GM18520 (cell line): ENCODE data around the gene PICK1.

ENCODE experiments used
- ATAC-seq: cut with Tn5 transposase; IDR thresholded peaks from one replicate; pipeline ENCODE4 v1.9.1; 2021; ENCODE audit not compliant: unreplicated experiment

The PICK1 gene

DNA sequence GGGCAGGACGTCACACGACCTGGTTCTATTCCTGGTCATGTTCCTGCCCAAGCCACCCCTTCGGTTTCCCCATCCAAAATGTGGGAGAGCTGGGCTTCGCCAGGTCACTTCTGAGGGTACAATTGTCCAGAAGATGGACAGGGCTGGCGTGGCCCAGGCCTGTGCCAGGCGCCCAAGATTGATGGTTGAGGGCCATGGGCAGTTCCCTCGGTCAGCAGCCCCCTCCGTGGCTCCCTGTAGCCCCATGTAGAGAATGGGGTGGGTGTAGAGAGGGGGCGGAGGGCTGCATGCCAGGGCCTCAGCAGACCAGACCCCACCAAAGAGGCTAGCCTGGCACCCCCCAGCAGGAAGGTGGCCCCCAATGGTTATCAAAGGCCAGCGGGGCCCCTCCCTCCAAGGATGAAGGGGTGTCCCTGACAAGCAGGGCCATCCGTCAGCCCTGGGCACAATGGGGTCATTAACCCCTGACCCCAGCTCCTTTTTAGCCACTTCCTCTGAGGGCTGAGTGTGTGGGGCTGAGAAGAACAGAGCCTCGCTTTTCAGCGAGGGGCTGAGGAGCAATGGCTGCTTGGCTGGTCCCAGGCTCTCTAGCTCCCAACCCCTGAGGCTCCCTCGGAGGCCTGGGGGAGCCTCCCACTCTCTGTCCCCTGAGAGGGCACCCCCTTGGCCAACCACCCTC, 11.0 kb upstream of the PICK1 start:
- no peak for ATAC-seq

DNA sequence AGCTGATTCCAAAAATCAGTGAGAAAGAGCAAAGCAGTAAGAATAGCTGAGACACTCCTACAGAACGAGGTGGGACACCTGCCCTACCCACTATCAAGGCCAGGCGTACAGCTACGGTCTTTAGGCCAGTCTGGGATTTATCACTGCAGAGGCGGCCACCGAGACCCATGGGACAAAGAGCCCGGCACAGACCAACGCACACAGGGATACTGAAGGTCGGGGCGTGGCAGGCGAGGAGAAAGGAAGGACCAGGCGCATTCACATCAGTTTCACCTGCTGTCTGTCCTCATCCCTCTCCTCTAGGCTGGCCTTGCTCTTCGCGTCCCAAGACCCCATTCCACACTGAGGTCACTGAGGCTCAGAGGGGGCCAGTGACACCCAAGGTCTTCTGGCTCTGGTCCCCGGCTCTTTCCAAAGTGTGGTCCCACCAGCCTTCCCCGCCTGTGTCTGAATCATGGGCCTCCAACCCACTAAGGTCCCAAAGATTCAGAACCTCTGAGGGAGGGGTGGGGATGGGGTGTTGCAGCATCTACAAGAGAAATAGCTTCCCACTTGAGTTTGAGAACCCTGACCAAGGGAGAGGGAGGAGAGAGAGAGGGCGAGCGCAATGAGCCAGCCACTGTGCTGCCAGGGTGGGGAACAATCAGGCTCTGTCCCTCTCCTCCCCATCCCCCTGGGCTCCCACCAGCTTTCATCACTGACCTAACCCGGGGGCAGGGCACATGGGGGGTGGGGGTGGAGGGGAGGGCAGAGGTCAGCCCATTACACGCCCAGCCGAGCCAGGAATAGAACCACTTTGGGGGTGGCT, 7.2 kb upstream of the PICK1 start:
- ATAC-seq = no peak

DNA sequence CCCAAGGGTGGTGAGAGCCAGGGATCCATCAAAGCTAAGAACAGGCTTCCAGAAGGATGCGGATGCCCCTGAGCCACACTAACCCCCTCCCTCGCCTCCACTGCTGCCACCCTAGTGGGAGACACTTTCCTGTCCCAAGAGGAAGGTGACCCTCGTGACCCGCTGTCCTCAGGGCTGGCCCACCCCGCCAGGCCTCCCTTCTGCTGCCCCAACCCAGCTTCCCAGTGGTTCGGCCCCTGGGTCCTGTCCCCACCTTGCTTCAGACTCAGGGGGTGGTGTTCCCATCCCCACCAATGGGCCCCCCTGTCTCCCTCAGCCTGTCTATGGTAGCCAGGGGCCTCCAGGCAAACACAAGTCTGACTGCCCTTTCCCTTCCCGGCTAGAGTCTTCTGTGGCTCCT, 6.5 kb upstream of the PICK1 start:
- ATAC-seq = no peak

DNA sequence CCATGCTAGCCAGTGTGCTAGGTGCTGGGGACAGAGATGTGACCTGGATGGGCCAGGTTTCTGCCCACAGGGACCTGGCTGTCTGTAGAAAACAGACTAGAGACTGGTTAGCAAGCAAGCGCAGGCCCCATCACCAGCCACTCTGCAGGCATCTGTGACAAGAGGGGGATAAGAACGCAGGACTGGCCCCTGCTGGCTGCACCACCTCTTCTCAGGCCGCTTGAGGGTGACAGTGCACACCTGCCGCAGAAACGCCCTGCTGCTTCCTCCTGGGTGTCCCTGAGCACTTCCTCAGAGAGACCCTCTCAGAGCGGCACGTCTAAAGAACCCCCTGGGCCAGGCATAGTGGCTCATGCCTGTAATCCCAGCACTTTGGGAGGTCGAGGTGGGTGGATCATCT, 5.9 kb upstream of the PICK1 start:
- ATAC-seq = no peak

DNA sequence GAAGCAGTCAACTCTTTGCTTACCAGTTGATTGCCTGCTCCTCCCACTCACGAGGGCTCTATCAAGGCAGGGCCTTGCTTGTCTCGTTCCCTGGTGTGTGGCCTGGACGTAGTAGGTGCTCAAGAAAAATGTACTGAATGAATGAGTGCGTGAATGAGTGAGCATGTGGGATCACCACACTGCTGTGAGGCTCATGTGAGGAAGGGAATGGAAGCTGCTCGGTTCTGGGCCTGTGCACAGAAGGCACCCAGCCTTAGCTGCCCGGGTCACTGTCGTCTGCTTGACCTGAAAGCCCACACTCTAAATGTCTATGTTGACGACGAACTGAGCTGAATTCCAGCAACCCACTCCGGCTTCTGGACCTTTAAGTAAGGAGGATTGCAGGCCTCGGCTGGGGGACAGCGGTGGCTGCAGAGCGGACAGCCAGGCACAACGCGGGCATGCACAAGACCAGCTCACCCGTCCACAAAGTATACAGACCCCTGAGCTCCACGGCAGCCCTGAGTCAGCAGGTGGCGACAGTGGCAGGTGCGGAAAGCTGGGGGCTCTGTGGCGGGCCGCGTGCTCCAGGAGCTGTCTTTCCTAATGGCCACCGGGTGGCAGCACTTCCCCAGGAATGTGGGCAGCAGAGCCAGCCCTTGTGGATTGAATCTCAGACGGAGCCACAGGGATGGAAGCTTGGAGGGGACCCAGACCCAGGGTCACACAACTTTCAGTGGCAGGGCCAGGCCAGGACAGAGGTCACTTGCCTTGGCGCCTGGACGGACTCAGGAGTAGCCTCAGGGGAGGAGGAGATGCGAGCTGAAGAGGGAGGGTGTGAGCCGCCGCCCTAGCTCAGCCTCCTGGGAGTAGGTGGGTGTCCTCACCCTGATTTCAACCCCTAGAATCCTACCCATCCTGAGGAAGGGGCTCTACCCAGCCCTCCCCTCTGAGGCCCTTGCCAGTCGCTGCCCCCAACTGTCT, 5.0 kb upstream of the PICK1 start:
- ATAC-seq = no peak

DNA sequence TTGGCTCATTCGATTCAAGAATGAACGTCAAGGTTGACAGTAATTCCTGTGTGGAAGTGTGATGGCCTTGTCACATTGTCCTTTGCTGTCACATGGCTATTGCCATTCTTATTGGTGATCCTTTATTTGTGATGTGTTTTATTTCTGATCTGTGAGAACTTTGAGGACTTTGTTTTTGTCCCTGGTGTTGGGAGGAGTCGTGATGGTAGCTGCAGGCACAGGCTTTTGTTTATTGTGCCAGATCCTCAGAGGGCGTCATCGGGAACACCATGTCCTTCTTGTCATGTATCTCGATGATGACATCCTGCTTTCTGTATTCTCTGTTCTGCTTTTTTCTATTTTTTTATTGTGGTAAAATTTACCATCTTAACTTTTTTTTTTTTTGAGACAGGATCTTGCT, 5.6 kb downstream of the PICK1 start:
- ATAC-seq = no peak

DNA sequence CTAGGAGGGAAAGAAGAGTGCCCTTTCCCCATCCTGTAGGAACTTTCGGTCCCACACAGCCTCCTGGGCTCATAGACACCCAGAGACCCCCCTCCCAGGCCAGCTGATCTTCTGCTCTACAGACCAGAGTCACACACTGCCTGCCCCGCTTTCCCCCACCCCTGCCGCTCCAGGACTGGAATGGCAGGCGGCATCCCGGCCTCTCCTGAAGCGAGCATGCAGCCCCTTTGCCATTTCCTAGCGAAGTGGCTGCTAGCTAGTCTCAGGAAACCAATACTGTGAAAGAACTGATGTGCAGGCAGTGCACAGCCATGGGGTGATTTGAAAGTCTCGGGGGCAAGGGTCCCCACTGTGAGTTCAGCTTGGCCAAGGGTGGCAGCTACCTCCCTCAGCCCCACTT, 8.3 kb downstream of the PICK1 start:
- ATAC-seq = no peak

DNA sequence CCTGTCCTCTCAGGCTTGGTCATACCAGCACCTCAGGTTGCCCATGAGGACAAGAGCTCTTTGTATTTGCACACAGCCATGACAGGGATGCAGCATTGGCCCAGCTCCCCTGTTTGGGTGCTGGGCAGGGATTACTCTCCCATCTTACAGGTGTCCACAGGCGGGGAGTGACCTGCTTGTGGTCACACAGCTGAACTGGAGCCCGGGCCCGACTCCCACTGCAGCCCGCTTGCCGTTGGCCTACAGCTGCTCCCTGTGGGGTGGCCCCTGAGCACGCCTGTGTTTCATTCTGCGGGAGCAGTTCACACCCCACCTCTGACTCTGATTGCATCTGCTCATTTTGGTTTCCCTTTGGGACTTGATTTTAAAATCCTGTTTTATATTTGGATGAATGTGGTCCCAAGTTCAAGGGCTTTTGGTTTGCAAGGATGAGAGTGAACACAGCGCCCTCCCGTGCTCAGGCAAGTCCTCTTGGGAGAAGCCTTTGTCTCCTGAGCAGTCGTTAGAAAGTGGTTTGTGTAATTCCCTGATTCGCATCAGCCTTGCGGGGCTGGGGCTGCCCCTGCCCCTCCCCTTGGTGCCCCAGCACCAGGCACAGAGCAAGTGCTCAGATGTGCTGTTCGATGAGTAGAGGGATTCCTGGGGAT, 9.3 kb downstream of the PICK1 start:
- ATAC-seq = no peak

DNA sequence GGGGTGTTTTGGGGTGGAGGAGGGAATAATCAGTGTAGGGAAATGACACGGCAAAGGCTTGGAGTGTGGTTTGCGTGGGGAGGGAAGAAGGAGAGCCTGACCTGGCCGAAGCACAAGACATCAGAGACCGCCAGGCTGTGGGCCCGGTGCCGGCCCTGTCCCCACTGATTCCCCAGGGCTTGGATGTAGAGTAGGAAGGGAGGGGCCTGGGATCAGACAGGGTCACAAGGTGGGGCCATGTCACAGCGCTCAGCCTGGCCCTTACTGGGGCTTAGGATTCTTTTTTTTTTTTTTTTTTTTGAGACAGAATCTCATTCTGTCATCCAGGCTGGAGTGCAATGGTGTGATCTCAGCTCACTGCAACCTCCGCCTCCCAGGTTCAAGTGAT, 9.8 kb downstream of the PICK1 start:
- ATAC-seq = no peak

DNA sequence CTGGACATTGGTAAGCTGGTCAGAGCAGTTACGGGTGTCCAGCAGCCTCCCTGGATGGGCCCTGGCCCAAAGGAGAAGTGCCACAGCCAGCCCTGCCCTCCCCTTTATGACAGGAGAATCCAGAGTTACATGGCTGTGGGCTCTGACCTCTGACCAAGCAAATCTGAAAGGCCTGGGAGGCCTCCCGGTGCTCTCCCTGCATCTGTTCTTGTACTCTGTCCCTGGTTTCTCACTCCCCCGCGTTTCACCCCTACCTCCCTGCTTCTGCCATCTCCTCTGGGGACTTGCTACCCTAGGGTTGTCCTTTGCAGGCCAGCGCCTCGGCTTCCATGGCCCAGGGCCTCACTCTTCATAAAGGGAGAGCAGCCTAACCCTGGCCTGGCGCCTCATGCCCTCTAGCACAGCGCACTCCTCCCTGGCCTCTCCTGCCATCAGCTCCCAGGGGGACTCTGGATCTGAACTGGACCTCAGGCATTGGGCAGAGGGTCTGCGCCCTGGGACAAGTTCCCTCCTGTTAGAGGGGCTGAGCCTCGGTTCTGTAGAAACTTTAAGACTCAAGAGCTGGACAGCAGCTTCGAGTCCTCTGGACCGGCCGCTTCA, 10.7 kb downstream of the PICK1 start:
- no peak for ATAC-seq

DNA sequence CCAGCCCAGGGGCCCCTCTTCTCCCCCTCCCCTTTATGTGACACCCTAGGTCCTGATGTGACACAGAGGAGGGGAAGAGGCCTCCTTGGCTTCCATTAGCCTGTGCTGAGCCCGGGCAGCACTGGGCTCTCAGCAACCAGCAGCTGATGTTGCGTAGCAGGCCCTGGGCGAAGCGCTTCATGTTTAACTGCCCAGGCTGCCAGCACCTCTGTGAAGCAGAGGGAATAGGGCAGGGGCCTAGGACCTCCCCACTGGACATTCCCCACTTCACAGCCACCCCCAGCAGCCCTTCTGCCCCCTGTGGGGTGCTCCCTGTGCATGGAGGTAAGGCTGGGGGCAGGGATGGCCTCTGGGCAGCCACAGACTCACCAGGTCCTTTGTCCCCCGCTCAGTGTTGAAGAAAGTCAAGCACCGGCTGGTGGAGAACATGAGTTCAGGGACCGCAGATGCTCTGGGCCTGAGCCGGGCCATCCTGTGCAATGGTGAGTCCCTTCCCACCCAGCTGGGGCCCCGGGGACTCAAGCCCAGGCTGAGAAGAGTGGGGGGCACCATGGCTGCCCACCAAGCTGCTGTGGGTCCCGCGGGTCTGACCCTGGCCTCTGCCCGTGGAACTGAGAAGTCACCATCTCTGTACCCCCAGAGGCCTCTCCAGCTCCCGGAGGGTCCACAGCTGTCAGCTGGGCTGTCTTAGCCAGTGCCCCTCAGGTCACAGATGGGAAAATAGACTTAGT, 11.6 kb downstream of the PICK1 start:
- ATAC-seq = no peak

DNA sequence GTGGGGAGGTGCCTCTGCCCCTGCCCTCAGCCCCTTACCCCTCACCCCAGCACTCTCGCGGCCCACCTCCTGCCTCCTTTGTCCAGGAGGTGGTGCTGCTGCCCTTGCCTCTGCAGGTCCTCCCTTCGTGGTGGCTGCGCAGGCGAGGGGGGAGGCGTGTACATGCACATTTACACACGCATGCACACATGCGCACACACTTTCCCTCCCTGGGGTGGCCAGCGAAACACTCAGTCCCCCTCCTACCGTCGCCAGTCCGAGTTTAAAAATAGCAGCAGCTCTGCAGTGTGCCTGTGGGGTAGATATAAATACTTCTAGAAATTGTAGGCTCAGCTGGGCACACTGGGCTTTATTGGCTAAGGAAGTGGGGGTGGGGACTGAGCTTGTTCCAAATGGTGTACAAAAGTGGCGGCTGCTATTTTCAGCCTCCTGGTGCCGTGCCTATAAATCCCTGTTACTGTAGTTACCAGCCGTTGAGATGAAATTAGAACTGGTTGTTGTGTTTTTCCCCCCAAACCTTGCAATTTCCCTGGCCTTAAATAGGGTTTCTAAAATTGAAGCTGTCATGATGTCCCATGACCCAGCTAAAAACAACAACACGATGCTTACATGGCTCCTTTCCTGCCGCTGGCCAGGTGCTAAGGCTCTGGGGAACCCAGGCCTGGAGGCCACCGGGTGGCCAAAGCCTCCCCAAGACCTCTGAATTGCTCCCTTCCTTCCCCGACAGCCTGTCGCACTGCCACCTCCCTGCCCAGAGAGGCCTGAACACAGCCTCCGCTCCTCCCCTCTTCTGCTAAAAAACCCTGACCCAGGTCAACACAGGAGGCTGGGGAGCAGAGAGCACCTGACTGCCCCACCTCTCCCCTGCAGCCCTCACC, 12.4 kb downstream of the PICK1 start:
- no peak for ATAC-seq

DNA sequence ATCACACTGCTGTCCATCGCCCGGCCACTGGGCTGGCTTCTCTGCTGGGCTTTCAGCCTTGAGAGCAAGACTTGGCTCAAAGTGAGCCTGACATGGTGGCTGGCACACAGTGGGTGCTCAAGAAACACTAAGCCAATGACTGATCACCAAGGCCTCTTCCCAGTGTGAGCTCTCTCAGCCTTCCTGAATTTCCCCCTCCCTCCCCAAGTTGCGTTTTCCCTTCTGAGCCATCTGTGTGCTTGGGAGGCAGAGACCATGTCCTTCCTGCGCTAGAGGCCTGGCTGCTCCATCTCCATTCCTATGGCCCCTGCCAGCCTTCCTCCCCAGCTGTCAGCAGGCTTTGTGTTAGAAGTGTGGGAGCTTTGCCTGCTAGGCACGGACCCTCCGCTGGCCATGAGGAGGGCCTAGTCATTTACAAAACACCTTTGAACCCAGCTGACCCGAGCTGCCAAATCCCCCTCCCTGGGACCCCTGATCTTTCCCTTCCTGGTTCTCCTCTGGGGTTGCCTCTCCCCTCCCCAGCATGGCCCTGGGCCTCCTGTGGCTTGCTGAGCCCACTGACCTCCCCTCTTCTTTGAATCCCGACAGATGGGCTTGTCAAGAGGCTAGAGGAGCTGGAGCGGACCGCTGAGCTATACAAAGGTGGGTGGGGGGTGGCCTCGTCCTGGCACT, 13.2 kb downstream of the PICK1 start:
- ATAC-seq = no peak

DNA sequence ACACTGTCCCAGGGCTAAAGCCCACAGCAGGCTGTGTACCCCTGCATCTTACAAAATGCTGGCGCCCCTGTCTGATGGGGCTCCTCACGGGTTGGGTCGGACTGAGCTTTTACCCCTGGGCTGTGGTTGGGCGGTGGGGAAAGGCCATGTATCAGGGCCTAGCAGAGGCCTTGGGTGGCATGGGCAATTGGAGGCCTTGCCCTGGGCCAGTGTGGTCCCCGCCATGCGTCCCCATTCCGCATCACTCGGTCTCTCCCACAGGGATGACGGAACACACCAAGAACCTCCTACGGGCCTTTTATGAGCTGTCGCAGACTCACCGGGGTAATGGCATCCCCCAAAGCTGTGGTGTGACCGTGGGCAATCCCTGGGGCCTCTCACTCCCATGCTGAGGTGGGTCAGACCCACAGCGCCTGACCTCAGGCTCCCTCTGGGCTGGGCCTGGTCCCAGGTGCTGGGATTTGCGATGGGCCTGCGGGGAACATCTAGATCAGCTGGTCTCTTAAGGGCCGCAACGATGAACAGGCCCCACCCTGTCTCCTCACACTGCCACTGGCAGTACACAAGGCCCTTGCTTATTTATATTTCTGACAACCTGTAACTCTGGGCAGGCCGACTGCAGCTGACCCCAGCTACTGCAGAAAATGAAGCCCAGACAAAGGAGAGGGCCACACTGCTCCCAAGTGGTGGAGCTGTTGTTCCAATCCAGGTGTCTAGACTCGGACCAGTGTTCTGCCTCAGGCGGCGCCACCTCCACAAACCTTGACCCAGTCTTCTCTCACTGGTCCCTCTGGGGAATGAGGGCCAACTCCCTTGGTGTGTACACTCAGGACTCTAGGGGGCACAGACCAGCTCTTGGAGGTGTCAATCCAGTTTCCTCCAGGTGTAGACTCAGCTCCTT, 14.5 kb downstream of the PICK1 start:
- no peak for ATAC-seq

DNA sequence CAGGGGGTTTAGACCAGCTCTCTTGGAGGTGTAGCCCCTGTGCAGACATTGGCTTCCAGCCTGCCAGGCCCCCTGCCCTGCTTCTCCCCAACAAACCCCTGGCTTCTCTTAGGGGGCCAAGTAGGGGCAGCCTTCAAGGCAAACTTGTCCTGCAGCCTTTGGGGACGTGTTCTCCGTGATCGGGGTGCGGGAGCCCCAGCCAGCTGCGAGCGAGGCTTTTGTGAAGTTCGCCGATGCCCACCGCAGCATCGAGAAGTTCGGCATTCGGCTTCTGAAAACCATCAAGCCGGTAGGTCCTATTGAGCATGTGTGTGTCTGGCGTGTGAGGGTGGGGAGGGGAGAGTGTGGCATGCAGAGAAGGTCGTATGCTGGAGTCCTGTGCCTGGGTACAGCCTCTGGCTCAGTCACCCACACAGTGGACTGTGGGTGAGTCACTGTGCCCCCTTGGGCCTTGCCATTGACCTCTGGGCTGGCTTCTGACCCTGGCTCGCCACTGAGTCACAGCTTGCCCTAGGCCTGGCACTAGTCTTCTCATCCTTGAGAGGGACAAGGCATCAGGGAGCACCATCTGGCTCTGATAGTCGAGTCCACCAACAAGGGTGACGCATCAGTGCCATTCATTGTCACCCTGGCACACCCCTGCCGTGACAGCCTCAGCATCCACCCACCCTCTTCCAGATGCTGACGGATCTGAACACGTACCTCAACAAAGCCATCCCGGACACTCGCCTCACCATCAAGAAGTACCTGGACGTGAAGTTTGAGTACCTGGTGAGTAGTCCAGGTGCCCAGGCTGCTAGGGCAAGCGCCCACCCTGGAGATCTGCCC, 15.3 kb downstream of the PICK1 start:
- no peak for ATAC-seq
